ENCODE measurements around the gene LRMDA. TPM values are rescaled to one million over a fixed set of nuclear protein-coding genes. Genes with fewer than 3 reads are reported as not detected.
A peak's percentile ranks its signal among the peaks of the same experiment; 100 is the strongest.

LRMDA gene
- total and polyA plus RNA-seq, 2 of the 13 experiments (the other 11 are each of a cell fraction or from before 2014, with no cell fraction given) = 13.4 to 22.0 TPM

DNA sequence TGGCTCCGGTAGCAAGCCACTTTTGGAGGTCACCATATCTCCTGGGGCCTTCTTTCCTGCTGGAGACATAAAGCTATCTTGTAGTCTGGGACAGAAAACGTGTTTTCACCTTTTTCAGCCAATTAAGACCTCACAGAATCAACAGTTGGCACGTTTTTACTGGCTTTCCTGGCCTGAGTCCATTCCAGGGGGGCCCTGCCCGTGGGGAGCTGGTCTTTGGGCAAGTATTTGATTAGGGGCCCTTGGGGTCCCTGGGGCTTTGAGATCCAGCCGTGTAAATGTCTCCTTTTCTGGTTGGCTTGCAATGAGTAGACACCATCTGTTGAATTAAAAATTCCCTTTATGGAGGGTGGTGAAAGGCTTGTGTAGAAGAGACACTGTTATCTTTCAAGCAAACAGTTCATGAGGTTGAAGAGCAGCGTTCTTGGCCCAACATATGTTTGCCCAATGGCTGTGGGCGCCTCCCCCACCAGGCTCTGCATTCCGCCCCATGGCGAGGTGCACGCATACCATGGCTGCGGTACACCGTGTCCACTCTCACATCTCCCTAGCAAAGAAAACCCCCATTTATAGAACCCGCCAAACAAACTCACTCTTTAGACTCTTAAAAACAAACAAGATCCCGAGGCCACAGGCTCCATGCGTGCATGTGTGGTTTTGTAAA, 593.2 kb downstream of the LRMDA start (continued):
- TF ChIP-seq EP300 (IDR thresholded peaks at IDR 0.05; ENCODE audit: low read depth in 2 of 2, low read length in 2 of 2) (peak in 1 of 2 experiments; percentile 96; a peak in 2 of 4 replicates), EP300 (CRISPR knock-in tag; IDR thresholded peaks at IDR 0.05; ENCODE audit: borderline replicate concordance) (peak; percentile 95), ZSCAN12 (CRISPR knock-in tag; IDR thresholded peaks at IDR 0.05) (no peak), BRCA1 (CRISPR knock-in tag; IDR thresholded peaks at IDR 0.05) (peak; percentile 73; the same call in 1 of the 2 replicates), NCOA1 (CRISPR knock-in tag; IDR thresholded peaks at IDR 0.05) (peak; percentile 88; the same call in 1 of the 2 replicates), ZNF776 (CRISPR knock-in tag; IDR thresholded peaks at IDR 0.05) (no peak), ZNF503 (CRISPR knock-in tag; IDR thresholded peaks at IDR 0.05) (peak; percentile 87), ZNF850 (CRISPR knock-in tag; conservative IDR thresholded peaks at IDR 0.05) (no peak), DMTF1 (CRISPR knock-in tag; IDR thresholded peaks at IDR 0.05) (no peak), RBM39 (IDR thresholded peaks at IDR 0.05; ENCODE audit: low read depth, low read length, poor library complexity, severe bottlenecking) (no peak), ZNF296 (CRISPR knock-in tag; conservative IDR thresholded peaks at IDR 0.05) (no peak)

Data from HepG2 (cell line).